ENCODE measurements around the gene RPRD1A. TPM values are rescaled to one million over a fixed set of nuclear protein-coding genes. Genes with fewer than 3 reads are reported as not detected.

Gene RPRD1A
- polyA plus RNA-seq, 3 donors, result 61.2 to 72.0 (median 67.1) TPM

Other genes starting within 250 kb of the RPRD1A start
- gene SLC39A6, start 61.8 kb upstream of the RPRD1A start, polyA plus RNA-seq (ENCODE audit: insufficient read length in 3 of 3), result 10 to 100 TPM; 67.9 to 76.6 (median 73.4) TPM
- 100 to 1,000 TPM in 2 of 3 donors, 10 to 100 TPM in 1; 79.9 to 121 (median 116) TPM for gene ELP2, start 62.3 kb upstream of the RPRD1A start, polyA plus RNA-seq (ENCODE audit: insufficient read length in 3 of 3)
- gene MOCOS, start 119.9 kb upstream of the RPRD1A start, polyA plus RNA-seq (ENCODE audit: insufficient read length in 3 of 3), result 1 to 10 TPM; 1.2 to 1.7 (median 1.4) TPM
- 10 to 100 TPM; 36.0 to 44.2 (median 39.2) TPM for gene FHOD3, start 230.2 kb upstream of the RPRD1A start, polyA plus RNA-seq (ENCODE audit: insufficient read length in 3 of 3)